Measurements from ENCODE around the gene TESPA1.

Gene TESPA1

DNA sequence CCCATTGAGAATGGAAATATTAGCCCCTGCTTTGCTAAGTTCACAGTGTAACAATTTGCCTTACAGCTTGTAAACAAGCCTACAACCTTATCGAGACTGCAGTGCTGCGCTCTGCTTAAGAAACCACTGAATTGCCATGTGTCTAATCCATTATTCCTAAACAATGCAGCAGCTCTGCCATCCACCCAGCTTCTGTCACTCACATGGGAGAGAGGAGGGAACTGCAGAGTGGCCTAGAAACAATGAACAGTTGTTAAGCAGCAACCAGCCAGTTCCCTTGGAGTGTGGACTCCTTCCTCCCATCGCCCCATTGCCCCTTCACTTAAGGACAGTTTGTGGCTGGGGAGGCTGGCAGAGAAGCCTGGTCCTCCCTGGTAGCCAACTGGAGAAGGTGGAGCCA is 42.9 kb downstream of the TESPA1 start:
- DNase-seq, result peak; percentile 61

DNA sequence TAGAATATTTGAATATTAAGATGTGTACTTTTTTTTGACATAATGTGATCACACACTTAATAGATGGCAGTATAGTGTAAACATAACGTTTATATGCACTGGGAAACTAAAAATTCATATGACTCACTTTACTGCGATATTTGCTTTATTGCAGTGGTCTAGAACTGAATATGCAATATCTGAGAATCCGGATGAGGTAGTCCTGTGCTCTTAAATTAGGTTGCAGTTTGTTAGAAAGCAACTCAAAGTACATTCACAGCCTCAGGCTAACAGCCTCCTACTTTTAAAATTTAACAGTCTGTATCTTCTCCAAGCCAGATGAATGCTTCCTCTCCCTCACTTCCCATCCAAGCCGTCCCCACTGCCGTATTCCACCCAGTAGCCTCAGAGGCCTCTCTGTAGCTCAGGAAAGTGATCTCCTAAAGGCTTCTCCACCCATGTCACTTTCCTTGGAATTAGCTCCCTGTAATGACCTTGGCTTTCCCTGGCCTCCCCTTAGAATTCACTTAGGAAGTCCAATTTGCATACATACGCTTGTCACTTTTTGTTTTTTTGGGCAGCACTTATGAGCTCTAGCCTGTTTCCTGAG is 43.7 kb downstream of the TESPA1 start:
- DNase-seq, result peak; percentile 6

DNA sequence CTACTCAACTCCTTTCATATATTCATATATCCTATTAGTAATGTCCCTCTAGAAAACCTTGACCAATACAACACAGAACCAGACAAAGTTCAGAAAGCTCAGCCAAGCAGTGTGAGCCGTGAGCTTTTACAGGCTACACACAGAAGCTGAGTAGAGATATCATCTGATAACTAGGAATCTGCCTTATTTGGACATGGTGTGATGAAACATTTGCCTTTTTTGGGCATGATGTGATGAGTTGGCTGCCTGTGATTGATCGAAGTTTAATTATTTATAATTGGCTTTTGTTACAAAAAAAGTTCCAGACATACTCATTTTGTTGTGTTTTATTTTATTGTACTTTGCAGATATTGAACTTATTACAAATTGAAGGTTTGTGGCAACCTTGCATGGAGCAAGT is 46.6 kb downstream of the TESPA1 start:
- no peak for DNase-seq

DNA sequence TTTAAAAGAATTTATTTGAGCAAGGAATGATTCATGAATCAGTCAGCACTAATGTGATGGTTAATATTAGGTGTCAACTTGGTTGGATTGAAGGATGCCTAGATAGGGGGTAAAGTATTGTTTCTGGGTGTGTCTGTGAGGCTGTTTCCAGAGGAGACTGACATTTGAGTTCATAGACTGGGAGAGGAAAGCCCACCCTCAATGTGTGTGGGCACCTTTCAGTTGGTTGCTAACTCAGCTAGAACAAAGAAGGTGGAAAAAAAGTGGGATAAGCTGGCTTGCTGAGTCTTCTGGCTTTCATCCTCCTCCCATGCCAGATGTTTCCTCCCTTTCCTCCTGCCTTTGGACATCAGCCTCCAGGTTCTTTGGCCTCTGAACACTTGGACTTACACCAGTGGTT is 47.2 kb downstream of the TESPA1 start:
- no peak for DNase-seq

DNA sequence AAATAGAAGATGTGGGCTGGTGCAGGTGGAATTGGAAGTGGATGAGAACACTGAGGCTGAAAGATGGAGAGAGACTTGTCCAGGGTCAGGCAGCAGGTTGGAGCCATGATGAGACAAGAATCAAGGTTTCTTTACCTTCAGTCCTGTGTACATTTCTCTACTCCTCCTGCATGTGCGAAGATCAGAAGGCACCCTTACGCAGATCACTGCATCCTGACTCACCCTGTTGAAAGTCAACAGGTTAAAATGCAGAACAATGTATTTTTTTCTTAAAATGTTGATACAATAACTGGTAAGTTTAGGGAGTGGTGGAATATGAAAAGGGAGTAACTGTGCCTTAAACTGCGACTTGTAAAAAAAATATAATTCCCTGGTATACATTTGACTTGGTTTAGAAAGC is 47.8 kb downstream of the TESPA1 start:
- DNase-seq, result no peak

DNA sequence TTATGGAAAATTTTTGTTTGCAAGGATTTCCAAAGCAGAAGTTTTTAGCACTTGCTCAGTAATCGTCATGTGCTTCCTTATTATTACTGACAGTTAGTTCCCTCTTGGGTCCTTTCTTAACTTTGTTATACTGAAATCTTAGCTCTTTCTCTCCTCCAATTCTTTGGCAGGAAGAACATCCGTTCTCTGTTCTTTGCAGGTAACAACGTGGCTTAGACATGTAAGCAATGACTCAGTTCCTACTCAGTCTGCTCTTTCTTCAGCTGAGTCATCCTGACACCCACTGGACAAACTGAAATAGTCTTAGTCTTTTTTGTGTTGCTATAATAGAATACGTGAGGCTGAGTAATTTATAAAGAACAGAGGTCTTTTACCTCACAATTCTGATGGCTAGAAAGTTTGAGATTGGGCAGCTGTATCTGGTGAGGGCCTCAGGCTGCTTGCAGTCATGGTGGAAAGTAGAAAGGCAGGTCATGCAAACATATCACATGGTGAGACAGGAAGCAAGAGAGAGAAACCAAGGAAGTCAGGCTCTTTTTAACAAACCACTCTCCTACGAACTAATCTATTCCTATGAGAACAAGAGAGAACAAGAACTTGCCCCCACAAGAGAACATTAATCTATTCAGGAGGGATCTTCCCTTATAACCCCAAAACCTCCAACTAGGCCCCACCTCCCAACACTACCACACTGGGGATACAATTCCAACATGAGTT is 49.2 kb downstream of the TESPA1 start:
- DNase-seq, result no peak

DNA sequence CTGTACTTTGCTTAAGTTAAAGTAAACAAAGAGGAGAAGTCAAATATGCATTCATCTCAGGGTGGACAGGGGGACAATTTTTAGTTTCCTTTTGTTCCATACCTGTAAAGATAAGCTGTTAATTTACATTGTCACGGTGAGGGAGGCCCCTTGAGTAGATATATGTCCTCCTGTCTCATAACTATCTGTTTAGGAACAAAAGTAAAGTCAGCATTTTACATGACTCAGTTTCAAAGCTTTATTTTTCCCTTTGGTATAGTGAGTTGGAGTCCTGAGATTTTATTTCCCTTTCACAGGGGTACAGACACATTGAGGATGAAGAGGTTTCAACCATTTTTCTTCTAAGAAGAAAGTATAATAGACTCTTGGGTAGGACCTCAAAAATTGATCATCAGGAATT is 50.1 kb downstream of the TESPA1 start:
- no peak for DNase-seq

DNA sequence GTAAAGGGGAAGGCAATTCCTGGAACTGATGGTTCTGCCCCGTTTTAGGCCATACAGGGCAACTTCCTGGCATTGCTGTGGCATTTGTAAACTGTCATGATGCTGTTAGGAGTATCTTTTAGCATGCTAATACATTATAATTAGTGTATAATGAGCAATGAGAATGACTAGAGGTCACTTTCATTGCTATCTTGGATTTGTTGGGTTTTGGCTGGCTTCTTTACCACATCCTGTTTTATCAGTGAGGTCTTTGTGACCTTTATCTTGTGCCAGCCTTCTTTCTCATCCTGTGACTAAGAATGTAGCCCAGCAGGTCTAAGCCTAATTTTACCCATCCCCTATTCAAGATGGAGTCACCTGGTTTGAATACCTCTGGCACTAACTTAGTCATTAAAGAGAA is 51.2 kb downstream of the TESPA1 start:
- no peak for DNase-seq

DNA sequence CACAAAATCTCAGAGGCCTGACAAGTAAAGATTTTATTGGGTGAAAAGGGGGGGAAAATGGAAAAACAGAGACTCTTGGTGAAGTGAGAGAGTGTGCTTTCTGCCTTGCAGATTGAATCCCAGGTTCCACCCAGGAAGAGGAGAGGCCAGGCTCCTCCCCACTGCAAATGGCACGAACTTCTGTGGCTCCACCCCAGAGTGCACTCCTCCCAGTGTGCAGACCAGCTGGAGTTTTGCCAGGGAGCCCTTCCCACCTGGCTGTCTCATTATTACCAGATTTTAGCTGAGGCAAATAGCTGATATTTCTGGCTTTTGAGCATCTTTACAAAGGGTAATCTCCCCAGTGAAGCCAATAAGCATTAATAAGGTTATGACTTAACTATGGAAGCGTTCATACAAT is 51.9 kb downstream of the TESPA1 start:
- DNase-seq, result no peak

DNA sequence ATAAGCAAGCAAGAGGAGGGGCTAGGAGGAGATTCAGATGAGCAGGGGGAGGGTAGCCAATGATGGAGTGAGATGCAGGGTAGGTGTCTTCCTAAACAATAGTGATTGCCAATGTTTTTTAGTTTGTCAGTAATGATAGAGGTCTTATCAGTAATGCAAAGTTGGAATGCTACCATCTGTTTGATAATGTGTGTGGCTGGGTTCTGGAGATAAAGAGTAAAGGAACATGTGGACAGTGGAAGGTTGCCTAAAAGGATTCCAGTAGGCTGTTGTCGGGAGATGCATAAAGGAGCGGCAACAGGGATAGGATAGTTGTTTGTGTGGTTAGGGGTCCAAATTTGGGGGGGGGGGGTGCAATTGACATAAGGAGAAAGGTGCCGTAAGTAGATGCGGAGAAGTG is 52.5 kb downstream of the TESPA1 start:
- no peak for DNase-seq

DNA sequence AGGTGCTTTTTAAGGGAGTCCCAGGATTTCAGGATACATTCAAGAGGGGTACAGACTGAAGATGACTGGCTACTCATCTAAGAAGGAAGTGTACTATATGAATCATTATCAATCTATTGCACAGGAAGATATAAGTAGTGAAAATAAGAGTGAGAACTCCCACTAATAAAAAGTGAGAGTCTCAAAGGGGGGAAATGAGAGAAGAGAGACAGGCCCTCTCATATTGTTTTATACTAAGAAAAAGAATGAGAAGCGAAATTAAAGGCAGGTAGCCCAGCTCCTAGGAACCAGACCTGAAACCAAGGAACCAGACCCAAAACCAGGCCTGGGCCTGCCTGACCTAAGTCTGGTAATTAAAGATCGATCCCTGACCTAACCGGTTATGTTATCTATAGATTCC is 54.6 kb downstream of the TESPA1 start:
- DNase-seq, result no peak

DNA sequence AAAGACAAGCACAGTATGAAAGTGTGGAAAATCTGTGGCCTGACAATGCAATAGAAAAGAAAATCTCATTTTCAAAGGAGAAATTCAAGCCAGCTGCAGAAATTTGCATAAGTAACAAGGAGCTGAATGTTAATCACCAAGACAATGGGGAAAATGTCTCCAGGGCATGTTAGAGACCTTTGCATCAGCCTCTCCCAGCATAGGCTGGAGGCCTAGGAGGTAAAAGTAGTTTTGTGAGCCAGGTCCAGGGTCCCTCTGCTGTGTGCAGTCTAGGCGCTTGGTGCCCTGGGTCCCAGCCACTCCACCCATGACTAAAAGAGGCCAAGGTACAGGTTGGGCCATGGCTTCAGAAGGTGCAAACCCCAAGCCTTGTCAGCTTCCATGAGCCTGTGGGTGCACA is 58.3 kb downstream of the TESPA1 start:
- no peak for DNase-seq

DNA sequence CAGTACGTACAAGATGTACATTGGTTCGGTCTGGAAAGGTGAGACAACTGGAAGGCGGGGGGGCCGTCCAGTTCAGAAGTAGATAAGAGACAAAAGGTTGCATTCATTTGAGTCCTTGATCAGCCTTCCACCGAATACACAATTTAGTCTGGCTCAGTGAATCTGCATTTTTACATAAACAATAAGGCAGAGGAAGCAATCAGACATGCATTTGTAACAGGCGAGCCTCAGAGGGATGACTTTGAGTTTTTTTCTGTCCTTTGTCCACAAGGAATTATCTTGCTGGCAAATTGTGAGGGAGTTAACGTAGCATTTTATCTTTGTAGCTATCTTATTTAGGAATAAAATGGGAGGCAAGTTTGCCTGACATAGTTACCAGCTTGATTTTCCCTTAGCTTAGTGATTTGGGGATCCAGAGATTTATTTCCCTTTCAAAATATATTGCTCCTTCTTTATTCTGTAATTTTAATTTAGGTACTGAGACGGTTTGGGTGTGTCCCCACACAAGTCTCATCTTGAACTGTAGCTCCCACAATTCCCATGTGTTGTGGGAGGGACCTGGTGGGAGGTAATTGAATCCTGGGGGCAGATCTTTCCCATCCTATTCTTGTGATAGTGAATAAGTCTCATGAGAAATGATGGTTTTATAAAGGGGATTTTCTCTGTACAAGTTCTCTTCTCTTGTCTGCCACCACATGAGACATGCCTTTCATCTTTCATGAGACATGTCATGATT is 59.4 kb downstream of the TESPA1 start:
- DNase-seq, result no peak

DNA sequence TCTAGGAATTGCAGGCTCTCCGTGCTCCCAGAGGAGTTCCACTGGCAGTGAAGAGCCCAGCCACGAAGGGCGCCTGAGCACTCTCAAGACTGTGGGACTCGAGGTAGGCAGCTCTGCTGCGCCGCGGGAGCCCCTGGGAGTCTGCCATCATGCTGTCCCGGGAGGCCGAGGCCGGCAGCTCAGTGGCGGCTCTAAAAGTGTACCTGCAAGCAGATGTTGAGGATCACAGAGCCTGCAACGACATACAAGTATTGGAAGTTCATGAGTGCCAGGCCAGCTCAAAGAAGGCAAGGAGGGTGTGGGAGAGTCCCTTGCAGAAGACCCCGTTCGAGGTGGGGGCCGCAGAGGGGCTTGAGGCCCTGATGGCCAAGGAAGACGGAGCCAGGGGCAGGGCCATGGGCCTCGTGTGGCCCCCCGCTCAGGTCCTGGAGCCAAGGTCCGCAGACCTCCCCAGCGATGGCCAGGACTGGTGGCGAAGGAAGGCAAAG is 67.5 kb downstream of the TESPA1 start:
- no peak for DNase-seq
